Epithelial cell of esophagus (primary cell): Measurements from ENCODE around the gene INTS11.

Source experiments
- DNase-seq: peaks from one replicate; pipeline ENCODE4 v3.0.0; 2010; ENCODE audit warnings: low read depth
- H3K4me3 ChIP-seq: 2 replicates; pipeline ENCODE4 v1.5.1; 2011; ENCODE audit warnings: mild to moderate bottlenecking, low read length, control low read depth
- CTCF ChIP-seq: IDR thresholded peaks from 2 replicates; pipeline ENCODE4 v1.5.1; 2011; ENCODE audit warnings: low read depth, mild to moderate bottlenecking, low read length, control low read depth, inconsistent platforms; ENCODE audit not compliant: insufficient read depth; ENCODE audit errors: missing control alignments

The INTS11 gene

GRCh38 chr1:1367315-1367714, 42.9 kb upstream of the INTS11 start:
- TF ChIP-seq CTCF, result no peak

GRCh38 chr1:1366699-1367066, 42.2 kb upstream of the INTS11 start:
- DNase-seq, result no peak
- TF ChIP-seq CTCF, result no peak

More at GRCh38 chr1:1367315-1367714, 42.9 kb upstream of the INTS11 start:
- no peak for DNase-seq
- H3K4me3 ChIP-seq, result no peak overlapping the region

GRCh38 chr1:1365875-1366698, 41.6 kb upstream of the INTS11 start:
- no peak for DNase-seq
- TF ChIP-seq CTCF, result no peak

More at GRCh38 chr1:1366699-1367066, 42.2 kb upstream of the INTS11 start:
- H3K4me3 ChIP-seq, result no peak overlapping the region

GRCh38 chr1:1364266-1364665, 39.8 kb upstream of the INTS11 start:
- no peak for TF ChIP-seq CTCF
- peak; percentile 54 for DNase-seq
- H3K4me3 ChIP-seq, result no peak overlapping the region

More at GRCh38 chr1:1365875-1366698, 41.6 kb upstream of the INTS11 start:
- no peak overlapping the region for H3K4me3 ChIP-seq

- TF ChIP-seq CTCF, result no peak
- no peak overlapping the region for H3K4me3 ChIP-seq
- no peak for DNase-seq
Observed at GRCh38 chr1:1361982-1362423, 37.5 kb upstream of the INTS11 start.

GRCh38 chr1:1361233-1361981, 36.9 kb upstream of the INTS11 start:
- no peak overlapping the region for H3K4me3 ChIP-seq
- no peak for DNase-seq
- no peak for TF ChIP-seq CTCF
